Spleen (tissue), 11 donors: ENCODE results near the gene RAB4A. TPM values are rescaled to one million over a fixed set of nuclear protein-coding genes. Genes with fewer than 3 reads are reported as not detected.

Source experiments
- DNase-seq: peaks from one replicate; pipeline ENCODE4 v3.0.0-alpha.2; 2020
- H3K27ac ChIP-seq, 8 donors: fragments of 200-600 bp; sonication (generic) in 7 of 8; 1 replicate in 4 of 8; 2 replicates in 4 of 8; pipeline versions ENCODE4 v1.5.0 to v1.8.0; 2016 to 2021; ENCODE audit warnings: inconsistent platforms in 4 of 8, mild to moderate bottlenecking in 4 of 8, moderate library complexity in 1 of 8
- H3K27me3 ChIP-seq, 7 donors: fragments of 200-600 bp; sonication (generic) in 6 of 7; replicated peaks in 1 of 7; 1 replicate in 4 of 7; 2 replicates in 3 of 7; pipeline versions ENCODE4 v1.5.0 to v1.8.0; 2016 to 2021; ENCODE audit warnings: inconsistent platforms in 3 of 7, mild to moderate bottlenecking in 1 of 7
- H3K36me3 ChIP-seq, 6 donors: fragments of 200-600 bp; sonication (generic) in 5 of 6; 1 replicate in 4 of 6; 2 replicates in 2 of 6; pipeline versions ENCODE4 v1.5.0 to v1.8.0; 2016 to 2021; ENCODE audit warnings: inconsistent platforms in 2 of 6
- H3K4me1 ChIP-seq, 6 donors: fragments of 200-600 bp; sonication (generic) in 5 of 6; 1 replicate in 3 of 6; 2 replicates in 3 of 6; pipeline versions ENCODE4 v1.5.0 to v1.8.0; 2016 to 2021; ENCODE audit warnings: inconsistent platforms in 3 of 6
- H3K4me3 ChIP-seq, 8 donors: fragments of 200-600 bp; sonication (generic) in 7 of 8; 1 replicate in 4 of 8; 2 replicates in 4 of 8; pipeline versions ENCODE4 v1.5.0 to v1.8.0; 2016 to 2021; ENCODE audit warnings: inconsistent platforms in 4 of 8, mild to moderate bottlenecking in 4 of 8, moderate library complexity in 2 of 8
- H3K9me3 ChIP-seq, 8 donors: fragments of 200-600 bp; sonication (generic) in 7 of 8; 1 replicate in 4 of 8; 2 replicates in 4 of 8; pipeline versions ENCODE4 v1.5.0 to v1.8.0; 2016 to 2021; ENCODE audit warnings: inconsistent platforms in 4 of 8
- CTCF ChIP-seq, 11 experiments: fragments of 200-600 bp in 7 of 11; fragments of 450-650 bp in 4 of 11; sonication (generic) in 4 of 11; IDR thresholded peaks in 8 of 11; conservative IDR thresholded peaks in 3 of 11; 1 replicate in 7 of 11; 2 replicates in 4 of 11; pipeline versions ENCODE4 v1.4.0 to v1.8.0; 2016 to 2021; ENCODE audit warnings: antibody characterized with exemption in 11 of 11, inconsistent platforms in 4 of 11, mild to moderate bottlenecking in 1 of 11
- POLR2A ChIP-seq, 3 donors: fragments of 450-650 bp; IDR thresholded peaks; one replicate each; pipeline ENCODE4 v1.5.1; 2017; ENCODE audit warnings: antibody characterized with exemption in 3 of 3, mild to moderate bottlenecking in 1 of 3
- POLR2AphosphoS5 ChIP-seq, 3 donors: sonication (generic); formaldehyde crosslinking; IDR thresholded peaks; one replicate each; pipeline ENCODE4 v1.5.1; 2017; ENCODE audit warnings: antibody characterized with exemption in 3 of 3
- WGBS, 5 donors: extraction: QIAGEN DNeasy Blood & Tissue Kit in 3 of 5; methylation state at CpG; one replicate each; pipeline versions ENCODE4 v1.1.5 to v1.1.7; 2013 to 2018; 5-methylcytosine and 5-hydroxymethylcytosine counted together
- intact Hi-C: fragments of 100-400 bp; cut with DNase I; formaldehyde crosslinking; loops from one replicate; pipeline ENCODE4 v1.15.0; 2023; ENCODE audit warnings: low total_unique reads
- polyA plus RNA-seq, 3 donors: library from polyadenylated mRNA; stranded (reverse); fragments of 200-250 nt; gene quantifications; one replicate each; pipeline ENCODE4 v1.2.1, GENCODE V29; 2013
- total RNA-seq, 7 donors: library from RNA; depleted of rRNA in 3 of 7; stranded (reverse); fragments of >200 nt in 3 of 7; fragmentation: NEBNext Ultra II Directional in 4 of 7; extraction: Animal tissue kit (Norgen Biotek cat#: 25700) in 4 of 7; gene quantifications; one replicate each; pipeline versions ENCODE4 v1.1.0 to v1.2.1, GENCODE V29; 2016 to 2021
- donor health status: healthy with polysubstance abuse.
- donor health status: DM: no; HTN: no; CAD: no; lungs with moderate emphysema.
- donor health status: DM: no; HTN: no; CAD: no.
- donor health status: Bipolar disorder and iron deficiency.
- donor health status: healthy.
- donor health status: DM: no; HTN: no; CAD: no.
- donor health status: DM: yes; HTN: yes; CAD: no.

The RAB4A gene
- total and polyA plus RNA-seq, 10 donors, result 19.7 to 49.8 (median 27.0) TPM

- intact Hi-C loops, result loop anchor here (10.0 kb wide), 1 partner anchor 173 kb away; no protein-coding TSS in a partner anchor
- H3K36me3 ChIP-seq, result peaks cover 0 to 8% (median 0%) of the 10 kb centered on the region in 6 donors
- no peaks in the 10 kb centered on the region for H3K9me3 ChIP-seq
- no peak for DNase-seq
- H3K4me1 ChIP-seq, result peaks cover 0 to 49% (median 14%) of the 10 kb centered on the region in 6 donors
- WGBS, 5 donors, result 92 to 98% (median 94%) methylated on average over 1 of the region's 1 CpG
- no peak overlapping the region for H3K4me3 ChIP-seq
- TF ChIP-seq POLR2A (IDR thresholded peaks at IDR 0.05) (no peak), CTCF (IDR thresholded peaks at IDR 0.05 in 8 of 11, conservative IDR thresholded peaks at IDR 0.05 in 3 of 11) (no peak), POLR2AphosphoS5 (IDR thresholded peaks at IDR 0.05) (no peak)
- H3K27me3 ChIP-seq, result no peaks in the 10 kb centered on the region
- no peak overlapping the region for H3K27ac ChIP-seq
Observed at GRCh38 chr1:229281339-229281926, 10.5 kb downstream of the RAB4A start.

DNA sequence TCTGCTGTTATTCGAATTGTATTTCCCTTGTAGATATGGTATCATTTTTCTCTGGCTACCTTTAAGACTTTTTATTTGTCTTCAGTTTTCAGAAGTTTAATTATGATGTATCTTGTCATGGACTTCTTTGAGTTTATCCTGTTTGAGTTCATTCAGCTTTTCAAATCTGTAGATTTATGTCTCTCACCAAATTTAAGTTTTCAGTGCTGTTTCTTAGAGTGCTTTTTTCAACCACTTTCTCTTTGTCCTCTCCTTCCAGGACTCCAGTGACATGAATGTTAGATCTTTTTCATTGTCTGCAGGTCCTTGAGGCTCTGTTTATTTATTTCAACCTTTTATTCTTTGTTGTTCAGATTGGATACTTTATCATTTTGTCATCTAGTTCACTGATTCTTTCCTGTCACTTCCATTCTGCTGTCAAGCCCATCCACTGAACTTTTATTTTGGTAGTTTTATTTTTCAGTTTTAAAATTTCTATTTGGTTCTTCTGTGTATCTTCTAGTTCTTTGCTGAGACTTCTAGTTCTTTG is 11.4 kb downstream of the RAB4A start:
- DNase-seq, result no peak
- WGBS, 5 donors, result 89 to 96% (median 93%) methylated on average over 1 of the region's 1 CpG
- Histone ChIP-seq H3K27me3 (no peaks in the 10 kb centered on the region), H3K9me3 (no peaks in the 10 kb centered on the region), H3K27ac (no peak overlapping the region), H3K4me3 (no peak overlapping the region), H3K36me3 (peaks cover 0 to 10% (median 0%) of the 10 kb centered on the region in 6 donors), H3K4me1 (peaks cover 0 to 58% (median 16%) of the 10 kb centered on the region in 6 donors)
- TF ChIP-seq POLR2A (IDR thresholded peaks at IDR 0.05) (no peak), CTCF (IDR thresholded peaks at IDR 0.05 in 8 of 11, conservative IDR thresholded peaks at IDR 0.05 in 3 of 11) (no peak), POLR2AphosphoS5 (IDR thresholded peaks at IDR 0.05) (no peak)
- intact Hi-C loops, result loop anchor here (10.0 kb wide), 1 partner anchor 172 kb away; no protein-coding TSS in a partner anchor

- 93 to 98% (median 95%) methylated on average over 3 of the region's 3 CpGs for WGBS, 5 donors
- Histone ChIP-seq H3K4me3 (no peak overlapping the region), H3K9me3 (no peaks in the 10 kb centered on the region), H3K36me3 (peaks cover 0 to 10% (median 0%) of the 10 kb centered on the region in 6 donors), H3K4me1 (peaks cover 0 to 53% (median 16%) of the 10 kb centered on the region in 6 donors), H3K27me3 (no peaks in the 10 kb centered on the region), H3K27ac (no peak overlapping the region)
- no peak for DNase-seq
- intact Hi-C loops, result loop anchor here (10.0 kb wide), 1 partner anchor 172 kb away; no protein-coding TSS in a partner anchor
- TF ChIP-seq POLR2A (IDR thresholded peaks at IDR 0.05) (no peak), POLR2AphosphoS5 (IDR thresholded peaks at IDR 0.05) (no peak), CTCF (IDR thresholded peaks at IDR 0.05 in 8 of 11, conservative IDR thresholded peaks at IDR 0.05 in 3 of 11) (no peak)
Observed at GRCh38 chr1:229283183-229283611, 12.3 kb downstream of the RAB4A start.

- H3K27me3 ChIP-seq, result no peaks in the 10 kb centered on the region
- H3K9me3 ChIP-seq, result no peaks in the 10 kb centered on the region
- WGBS, 5 donors, result 84 to 96% (median 94%) methylated on average over 3 of the region's 3 CpGs
- H3K27ac ChIP-seq, result no peak overlapping the region
- TF ChIP-seq POLR2A (IDR thresholded peaks at IDR 0.05), result no peak
- no peak for TF ChIP-seq POLR2AphosphoS5 (IDR thresholded peaks at IDR 0.05)
- TF ChIP-seq CTCF (IDR thresholded peaks at IDR 0.05 in 8 of 11, conservative IDR thresholded peaks at IDR 0.05 in 3 of 11), result no peak
- H3K4me1 ChIP-seq, result peaks cover 0 to 37% (median 12%) of the 10 kb centered on the region in 6 donors
- intact Hi-C loops, result loop anchor here (10.0 kb wide), 1 partner anchor 170 kb away; no protein-coding TSS in a partner anchor
- H3K4me3 ChIP-seq, result no peak overlapping the region
- no peak for DNase-seq
- H3K36me3 ChIP-seq, result peaks cover 0 to 25% (median 1%) of the 10 kb centered on the region in 6 donors
Observed at GRCh38 chr1:229284887-229285286, 14.0 kb downstream of the RAB4A start.
